Neural progenitor cell (in vitro differentiated cells): ENCODE measurements around the gene ZBTB7B. TPM values are rescaled to one million over a fixed set of nuclear protein-coding genes. Genes with fewer than 3 reads are reported as not detected.
A peak's percentile ranks its signal among the peaks of the same experiment; 100 is the strongest.

Experiments
- DNase-seq: peaks from one replicate; pipeline ENCODE4 v3.0.0-alpha.2; 2016; ENCODE audit warnings: low spot score
- H2AFZ ChIP-seq: fragments of 200-600 bp; sonication (generic); replicated peaks from 2 replicates; pipeline ENCODE4 v1.6.1; 2016; ENCODE audit warnings: antibody characterized with exemption
- H3F3A ChIP-seq: fragments of 200-600 bp; sonication (generic); 2 replicates; pipeline ENCODE4 v1.6.1; 2016; ENCODE audit warnings: antibody characterized with exemption, low read depth
- H3K27ac ChIP-seq: fragments of 200-600 bp; sonication (generic); 2 replicates; pipeline ENCODE4 v1.5.1; 2016; ENCODE audit warnings: mild to moderate bottlenecking
- H3K27me3 ChIP-seq: fragments of 200-600 bp; sonication (generic); 2 replicates; pipeline ENCODE4 v1.6.1; 2016; ENCODE audit warnings: mild to moderate bottlenecking, moderate library complexity
- H3K36me3 ChIP-seq: fragments of 200-600 bp; sonication (generic); 2 replicates; pipeline ENCODE4 v1.5.1; 2016
- H3K4me1 ChIP-seq: fragments of 200-600 bp; sonication (generic); 2 replicates; pipeline ENCODE4 v1.6.1; 2016; ENCODE audit warnings: mixed run types
- H3K4me2 ChIP-seq: fragments of 200-600 bp; sonication (generic); 2 replicates; pipeline ENCODE4 v1.6.1; 2016
- H3K4me3 ChIP-seq: fragments of 200-600 bp; sonication (generic); 2 replicates; pipeline ENCODE4 v1.5.1; 2016
- H3K79me2 ChIP-seq: fragments of 200-600 bp; sonication (generic); 2 replicates; pipeline ENCODE4 v1.6.1; 2016; ENCODE audit warnings: low read depth
- H3K9ac ChIP-seq: fragments of 200-600 bp; sonication (generic); 2 replicates; pipeline ENCODE4 v1.6.1; 2016
- H3K9me3 ChIP-seq: fragments of 200-600 bp; sonication (generic); 2 replicates; pipeline ENCODE4 v1.5.1; 2016; ENCODE audit warnings: low read depth
- H4K20me1 ChIP-seq: fragments of 200-600 bp; sonication (generic); 2 replicates; pipeline ENCODE4 v1.6.1; 2016; ENCODE audit warnings: low read depth
- H3K27ac Mint-ChIP-seq: 3 replicates; pipeline ENCODE4 v1.8.0; 2021; ENCODE audit warnings: mixed read lengths
- H3K27me3 Mint-ChIP-seq: 2 replicates; pipeline ENCODE4 v1.8.0; 2022; ENCODE audit warnings: low read depth, mild to moderate bottlenecking, inconsistent platforms, moderate library complexity, mixed read lengths; ENCODE audit not compliant: insufficient read depth
- H3K36me3 Mint-ChIP-seq: 3 replicates; pipeline ENCODE4 v1.8.0; 2021; ENCODE audit warnings: mixed read lengths
- H3K4me1 Mint-ChIP-seq: 3 replicates; pipeline ENCODE4 v1.8.0; 2021; ENCODE audit warnings: mixed read lengths
- H3K4me3 Mint-ChIP-seq: 3 replicates; pipeline ENCODE4 v1.8.0; 2021; ENCODE audit warnings: mild to moderate bottlenecking, moderate library complexity, mixed read lengths
- H3K9me3 Mint-ChIP-seq: 3 replicates; pipeline ENCODE4 v1.8.0; 2020; ENCODE audit warnings: mixed read lengths
- EZH2 ChIP-seq: fragments of 200-600 bp; sonication (generic); IDR thresholded peaks from 2 replicates; pipeline ENCODE4 v1.6.1; 2017; ENCODE audit warnings: antibody characterized with exemption, mild to moderate bottlenecking, moderate library complexity
- EZH2phosphoT487 ChIP-seq: fragments of 200-600 bp; sonication (generic); IDR thresholded peaks from 2 replicates; pipeline ENCODE4 v1.6.1; 2017; ENCODE audit warnings: antibody characterized with exemption
- total RNA-seq: library from RNA; depleted of rRNA; stranded (reverse); fragments of >200 nt; gene quantifications from 2 replicates; pipeline ENCODE4 v1.2.3, GENCODE V29; 2015; ENCODE audit warnings: low replicate concordance
- TF ChIP-seq, protein P1 (sequence below): fragments of 200-600 bp; sonication (generic); IDR thresholded peaks from 2 replicates; pipeline ENCODE4 v1.5.1; 2017; ENCODE audit warnings: antibody characterized with exemption, mild to moderate bottlenecking

ZBTB7B gene
- total RNA-seq, 1 donor from 2014 or later, result 4.7 TPM

DNA sequence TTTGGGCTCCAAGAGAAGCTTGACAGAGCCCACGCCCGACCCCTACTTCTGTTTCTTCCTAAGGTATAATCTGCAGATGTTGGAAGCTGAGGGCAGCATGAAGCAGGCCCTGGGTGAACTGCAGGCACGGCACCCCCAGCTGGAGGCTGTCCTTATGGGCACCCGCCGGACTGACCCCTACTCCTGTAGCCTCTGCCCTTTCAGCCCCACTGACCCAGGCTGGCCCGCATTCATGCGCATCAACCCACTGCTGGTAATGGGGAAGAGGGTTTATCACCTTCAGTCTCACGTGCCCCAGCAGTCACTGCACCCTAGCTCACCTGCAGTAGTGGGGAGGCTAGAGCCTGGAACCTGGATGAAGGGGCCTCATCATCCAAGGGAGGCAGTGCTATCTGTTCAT lies 12.3 kb upstream of the ZBTB7B start:
- H3K4me3 ChIP-seq, result no peak overlapping the region
- no peak overlapping the region for H3K4me2 ChIP-seq
- peaks cover 19% of the 10 kb centered on the region for H3K27me3 Mint-ChIP-seq
- peaks cover 43% of the 10 kb centered on the region for H3K79me2 ChIP-seq
- H3K9me3 ChIP-seq, result no peaks in the 10 kb centered on the region
- TF ChIP-seq EZH2 (no peak), EZH2phosphoT487 (no peak)
- TF ChIP-seq, protein P1, sequence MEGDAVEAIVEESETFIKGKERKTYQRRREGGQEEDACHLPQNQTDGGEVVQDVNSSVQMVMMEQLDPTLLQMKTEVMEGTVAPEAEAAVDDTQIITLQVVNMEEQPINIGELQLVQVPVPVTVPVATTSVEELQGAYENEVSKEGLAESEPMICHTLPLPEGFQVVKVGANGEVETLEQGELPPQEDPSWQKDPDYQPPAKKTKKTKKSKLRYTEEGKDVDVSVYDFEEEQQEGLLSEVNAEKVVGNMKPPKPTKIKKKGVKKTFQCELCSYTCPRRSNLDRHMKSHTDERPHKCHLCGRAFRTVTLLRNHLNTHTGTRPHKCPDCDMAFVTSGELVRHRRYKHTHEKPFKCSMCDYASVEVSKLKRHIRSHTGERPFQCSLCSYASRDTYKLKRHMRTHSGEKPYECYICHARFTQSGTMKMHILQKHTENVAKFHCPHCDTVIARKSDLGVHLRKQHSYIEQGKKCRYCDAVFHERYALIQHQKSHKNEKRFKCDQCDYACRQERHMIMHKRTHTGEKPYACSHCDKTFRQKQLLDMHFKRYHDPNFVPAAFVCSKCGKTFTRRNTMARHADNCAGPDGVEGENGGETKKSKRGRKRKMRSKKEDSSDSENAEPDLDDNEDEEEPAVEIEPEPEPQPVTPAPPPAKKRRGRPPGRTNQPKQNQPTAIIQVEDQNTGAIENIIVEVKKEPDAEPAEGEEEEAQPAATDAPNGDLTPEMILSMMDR, result no peak
- H3K4me1 ChIP-seq, result no peaks in the 10 kb centered on the region
- no peaks in the 10 kb centered on the region for H3K9me3 Mint-ChIP-seq
- H3K36me3 Mint-ChIP-seq, result peaks cover 13% of the 10 kb centered on the region
- no peak overlapping the region for H3K27ac Mint-ChIP-seq
- no peak for DNase-seq
- peaks cover 13% of the 10 kb centered on the region for H3K4me1 Mint-ChIP-seq
- H2AFZ ChIP-seq, result no peak overlapping the region
- peaks cover 11% of the 10 kb centered on the region for H3F3A ChIP-seq
- peaks cover 25% of the 10 kb centered on the region for H4K20me1 ChIP-seq
- H3K9ac ChIP-seq, result no peak overlapping the region
- no peaks in the 10 kb centered on the region for H3K27me3 ChIP-seq
- H3K36me3 ChIP-seq, result peaks cover 3% of the 10 kb centered on the region
- no peak overlapping the region for H3K4me3 Mint-ChIP-seq
- no peak overlapping the region for H3K27ac ChIP-seq

DNA sequence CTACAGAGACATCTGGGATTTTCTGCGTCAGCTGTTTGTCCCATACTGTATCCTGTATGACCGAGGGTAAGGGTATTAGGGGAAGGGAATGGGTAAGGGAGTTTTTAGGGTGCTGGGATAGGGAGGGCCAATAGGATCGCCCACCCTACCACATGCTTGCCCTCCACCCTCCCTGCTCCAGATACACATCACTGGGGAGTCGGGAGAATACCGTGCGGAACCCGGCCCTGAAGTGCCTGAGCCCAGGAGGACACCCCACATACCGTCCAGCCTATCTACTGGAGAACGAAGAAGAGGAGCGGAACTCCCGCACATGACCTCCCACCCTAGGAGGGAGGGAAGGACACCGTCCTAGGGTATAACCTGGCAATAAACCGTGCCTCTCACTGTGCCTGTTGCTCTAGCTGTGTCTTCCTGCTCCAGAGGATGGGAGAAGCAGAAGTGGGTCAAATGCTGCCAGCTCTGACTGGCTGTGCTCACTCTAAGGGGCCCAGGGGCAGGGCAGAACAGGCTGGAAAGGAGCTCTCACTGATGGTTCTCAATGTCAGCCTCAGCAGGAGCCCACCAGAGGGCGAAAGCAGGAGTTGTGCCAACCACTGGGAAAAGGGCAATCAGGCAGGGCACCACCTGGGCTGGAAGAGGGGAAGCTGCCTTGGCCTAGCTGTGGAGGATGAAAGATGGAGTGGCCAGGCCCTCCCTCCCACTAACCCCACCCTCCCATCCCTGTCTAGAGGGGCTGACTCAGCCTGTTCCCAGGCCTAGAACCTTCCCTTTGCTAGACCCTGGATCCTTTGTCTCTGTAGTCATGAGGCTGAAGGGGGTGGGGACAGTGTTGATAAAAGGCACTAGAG lies 9.7 kb upstream of the ZBTB7B start:
- H3K4me3 Mint-ChIP-seq, result no peak overlapping the region

DNA sequence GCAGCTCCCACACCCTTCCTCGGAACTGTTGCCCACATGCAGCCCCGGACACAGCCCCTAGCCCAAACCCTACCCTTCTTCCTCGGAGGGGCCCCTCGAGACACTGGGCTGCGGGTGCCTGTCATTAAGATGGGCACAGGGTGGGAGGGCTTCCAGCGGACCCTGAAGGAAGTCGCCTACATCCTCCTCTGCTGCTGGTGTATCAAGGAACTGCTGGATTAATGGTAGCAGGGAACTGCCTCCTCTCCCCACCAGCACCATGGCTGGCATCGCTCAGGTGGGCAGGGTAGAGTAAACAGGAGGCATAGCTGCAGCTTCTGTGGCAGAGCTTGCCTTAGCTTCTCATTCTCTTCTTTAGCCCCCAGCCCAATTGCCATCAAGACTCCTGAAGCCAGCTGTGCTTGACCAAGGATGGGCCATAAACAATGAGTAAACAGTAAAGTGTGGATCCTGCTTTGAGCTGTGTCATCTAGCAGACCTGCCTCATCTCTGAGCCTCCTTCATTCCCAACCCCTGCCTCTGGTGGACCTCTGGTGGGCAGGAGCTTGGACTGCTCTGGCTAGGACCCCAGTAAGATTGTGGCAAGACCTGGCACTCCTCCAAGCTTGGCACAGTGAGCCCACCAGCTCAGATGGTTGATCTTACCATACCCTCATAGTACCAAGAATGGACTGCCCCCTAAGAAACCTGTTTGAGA lies 8.9 kb upstream of the ZBTB7B start, which contains the start of gene LENEP:
Gene LENEP (plus strand): TSS at position 15 of the 697 bp plus-strand sequence. CDS start 22 bp downstream, at position 37.
- H2AFZ ChIP-seq, result no peak within 1 kb of the TSS
- peak within 1 kb of the TSS; percentile 85 for H3K27ac Mint-ChIP-seq

More for the DNA sequence above, 9.7 kb upstream of the ZBTB7B start:
- peaks cover 11% of the 10 kb centered on the region for H3F3A ChIP-seq
- Mint-ChIP-seq H3K36me3 (peaks cover 12% of the 10 kb centered on the region), H3K27ac (peak overlapping the region; percentile 85), H3K27me3 (peaks cover 18% of the 10 kb centered on the region), H3K4me1 (peaks cover 20% of the 10 kb centered on the region), H3K9me3 (no peaks in the 10 kb centered on the region)
- H3K79me2 ChIP-seq, result peaks cover 16% of the 10 kb centered on the region
- peaks cover 20% of the 10 kb centered on the region for H4K20me1 ChIP-seq
- no peak for DNase-seq
- H3K4me2 ChIP-seq, result no peak overlapping the region
- H3K9ac ChIP-seq, result no peak overlapping the region
- H3K36me3 ChIP-seq, result peaks cover 3% of the 10 kb centered on the region
- H3K9me3 ChIP-seq, result no peaks in the 10 kb centered on the region
- TF ChIP-seq EZH2phosphoT487, result no peak
- TF ChIP-seq, protein P1, result peak; percentile 13
- no peak overlapping the region for H3K4me3 ChIP-seq
- no peaks in the 10 kb centered on the region for H3K4me1 ChIP-seq
- no peak overlapping the region for H2AFZ ChIP-seq
- no peak overlapping the region for H3K27ac ChIP-seq
- H3K27me3 ChIP-seq, result no peaks in the 10 kb centered on the region

More for the DNA sequence above, 8.9 kb upstream of the ZBTB7B start, which contains the start of gene LENEP:
- H3K4me1 Mint-ChIP-seq, result peaks cover 21% of the 10 kb centered on the region
- Histone ChIP-seq H3K27me3 (no peaks in the 10 kb centered on the region), H3K36me3 (peaks cover 3% of the 10 kb centered on the region), H3F3A (peaks cover 19% of the 10 kb centered on the region), H3K79me2 (peaks cover 8% of the 10 kb centered on the region), H3K4me3 (no peak within 1 kb of the TSS), H3K27ac (no peak within 1 kb of the TSS), H3K9ac (no peak within 1 kb of the TSS), H3K4me2 (no peak within 1 kb of the TSS), H3K4me1 (peaks cover under 1% of the 10 kb centered on the region), H3K9me3 (no peaks in the 10 kb centered on the region), H4K20me1 (peaks cover 14% of the 10 kb centered on the region)
- no peak within 1 kb of the TSS for H3K4me3 Mint-ChIP-seq
- peaks cover 9% of the 10 kb centered on the region for H3K36me3 Mint-ChIP-seq
- no peak for TF ChIP-seq EZH2phosphoT487
- no peak for TF ChIP-seq EZH2
- TF ChIP-seq, protein P1, result no peak
- no peaks in the 10 kb centered on the region for H3K9me3 Mint-ChIP-seq
- H3K27me3 Mint-ChIP-seq, result peaks cover 18% of the 10 kb centered on the region
- no peak for DNase-seq
